Measurements from ENCODE around the gene ATL3.

The ATL3 gene

DNA sequence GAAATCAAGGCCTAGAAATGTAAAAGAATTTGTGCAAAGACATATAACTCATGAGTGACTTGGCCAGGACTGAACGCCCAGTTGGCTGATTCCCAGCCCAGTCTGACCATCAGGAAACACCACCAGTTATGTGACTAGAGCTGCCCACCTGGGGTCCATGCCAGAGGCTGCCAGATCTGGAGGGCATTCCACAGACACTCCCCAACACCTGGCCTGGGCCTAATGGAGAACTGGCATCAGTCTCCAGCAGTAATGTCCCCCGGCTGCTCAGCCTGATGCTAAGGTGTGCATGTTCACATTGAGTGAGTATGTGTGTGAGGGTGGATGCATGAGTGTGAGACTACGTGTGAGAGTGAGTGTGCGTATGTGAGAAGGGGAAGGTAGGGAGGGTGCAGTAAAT, 72.6 kb downstream of the ATL3 start:
- Histone ChIP-seq H3K36me3 (ENCODE audit: insufficient read depth, low read length) (no peaks in the 10 kb centered on the region), H3K79me2 (ENCODE audit: insufficient read depth, low read length) (no peaks in the 10 kb centered on the region), H3K9me2 (ENCODE audit: low read depth, low read length) (no peaks in the 10 kb centered on the region)

DNA sequence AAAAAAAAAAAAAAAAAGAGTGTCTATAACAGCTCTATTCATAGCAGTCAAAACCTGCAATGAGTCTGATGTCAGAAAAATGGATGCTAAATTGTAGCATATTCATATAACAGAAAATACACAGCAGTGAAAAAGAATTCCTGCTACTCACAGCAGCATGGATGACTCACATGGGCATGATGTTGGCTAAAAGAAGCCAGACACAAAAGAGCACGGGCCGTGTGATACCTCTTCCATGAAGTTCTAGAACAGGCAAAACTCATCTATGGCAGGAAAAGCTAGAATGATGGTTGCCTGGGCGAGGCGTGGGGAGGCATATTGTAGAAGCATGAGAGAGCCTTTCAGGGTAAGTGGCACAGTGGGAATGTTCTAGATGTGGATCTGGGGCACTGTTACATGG, 75.9 kb downstream of the ATL3 start:
- TF ChIP-seq EZH2 (IDR thresholded peaks at IDR 0.05; ENCODE audit: borderline replicate concordance, low read length) = no peak
- TF ChIP-seq, protein P1, sequence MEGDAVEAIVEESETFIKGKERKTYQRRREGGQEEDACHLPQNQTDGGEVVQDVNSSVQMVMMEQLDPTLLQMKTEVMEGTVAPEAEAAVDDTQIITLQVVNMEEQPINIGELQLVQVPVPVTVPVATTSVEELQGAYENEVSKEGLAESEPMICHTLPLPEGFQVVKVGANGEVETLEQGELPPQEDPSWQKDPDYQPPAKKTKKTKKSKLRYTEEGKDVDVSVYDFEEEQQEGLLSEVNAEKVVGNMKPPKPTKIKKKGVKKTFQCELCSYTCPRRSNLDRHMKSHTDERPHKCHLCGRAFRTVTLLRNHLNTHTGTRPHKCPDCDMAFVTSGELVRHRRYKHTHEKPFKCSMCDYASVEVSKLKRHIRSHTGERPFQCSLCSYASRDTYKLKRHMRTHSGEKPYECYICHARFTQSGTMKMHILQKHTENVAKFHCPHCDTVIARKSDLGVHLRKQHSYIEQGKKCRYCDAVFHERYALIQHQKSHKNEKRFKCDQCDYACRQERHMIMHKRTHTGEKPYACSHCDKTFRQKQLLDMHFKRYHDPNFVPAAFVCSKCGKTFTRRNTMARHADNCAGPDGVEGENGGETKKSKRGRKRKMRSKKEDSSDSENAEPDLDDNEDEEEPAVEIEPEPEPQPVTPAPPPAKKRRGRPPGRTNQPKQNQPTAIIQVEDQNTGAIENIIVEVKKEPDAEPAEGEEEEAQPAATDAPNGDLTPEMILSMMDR (IDR thresholded peaks at IDR 0.05; ENCODE audit: low read length) = no peak

More for the DNA sequence above, 72.6 kb downstream of the ATL3 start:
- H3K27me3 ChIP-seq (ENCODE audit: insufficient read depth, low read length) = no peaks in the 10 kb centered on the region
- no peak overlapping the region for H3K9ac ChIP-seq (ENCODE audit: low read length)
- no peak overlapping the region for H3K27ac ChIP-seq (ENCODE audit: low read depth, low read length, poor library complexity, severe bottlenecking)
- H3K4me3 ChIP-seq (ENCODE audit: low read depth, low read length, poor library complexity, severe bottlenecking) = no peak overlapping the region
- TF ChIP-seq, protein P1 (IDR thresholded peaks at IDR 0.05; ENCODE audit: low read length) = no peak
- no peak for TF ChIP-seq EZH2 (IDR thresholded peaks at IDR 0.05; ENCODE audit: borderline replicate concordance, low read length)
- no peaks in the 10 kb centered on the region for H3K4me1 ChIP-seq (ENCODE audit: insufficient read depth, low read length, severe bottlenecking)
- H3K9me3 ChIP-seq (ENCODE audit: low read length) = no peaks in the 10 kb centered on the region
- H4K20me1 ChIP-seq (ENCODE audit: insufficient read depth, low read length) = no peaks in the 10 kb centered on the region
- H2AFZ ChIP-seq (ENCODE audit: low read length) = no peak overlapping the region
- no peak overlapping the region for H3K4me2 ChIP-seq (ENCODE audit: low read length)
- no peaks in the 10 kb centered on the region for H3F3A ChIP-seq (ENCODE audit: insufficient read depth, low read length)

DNA sequence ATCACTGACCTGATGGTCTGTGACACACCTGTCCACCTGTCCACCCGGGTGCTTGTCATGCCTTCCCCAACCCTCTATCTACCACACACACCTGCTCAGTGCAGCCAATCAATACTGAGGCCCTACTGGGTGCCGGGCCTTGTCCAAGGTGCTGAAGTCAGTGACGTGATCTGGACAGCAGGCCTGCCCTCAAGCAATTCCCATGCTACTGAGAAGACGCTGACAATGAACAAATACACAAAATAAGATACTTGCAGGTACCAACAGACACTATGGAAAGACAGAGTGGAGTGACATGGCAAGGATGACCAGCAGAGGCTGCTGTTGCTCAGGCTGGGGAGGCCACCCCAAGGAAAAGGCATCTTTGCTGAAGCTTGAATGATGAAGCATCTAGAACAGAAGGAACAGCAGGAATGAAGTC, 78.2 kb downstream of the ATL3 start:
- H3K27ac ChIP-seq (ENCODE audit: low read depth, low read length, poor library complexity, severe bottlenecking) = no peak overlapping the region
- H3K9me2 ChIP-seq (ENCODE audit: low read depth, low read length) = no peaks in the 10 kb centered on the region
- no peak overlapping the region for H2AFZ ChIP-seq (ENCODE audit: low read length)
- H3K36me3 ChIP-seq (ENCODE audit: insufficient read depth, low read length) = no peaks in the 10 kb centered on the region
- H3K9me3 ChIP-seq (ENCODE audit: low read length) = no peaks in the 10 kb centered on the region
- H4K20me1 ChIP-seq (ENCODE audit: insufficient read depth, low read length) = no peaks in the 10 kb centered on the region
- H3K9ac ChIP-seq (ENCODE audit: low read length) = no peak overlapping the region
- no peaks in the 10 kb centered on the region for H3K79me2 ChIP-seq (ENCODE audit: insufficient read depth, low read length)
- no peaks in the 10 kb centered on the region for H3K4me1 ChIP-seq (ENCODE audit: insufficient read depth, low read length, severe bottlenecking)
- H3F3A ChIP-seq (ENCODE audit: insufficient read depth, low read length) = no peaks in the 10 kb centered on the region
- TF ChIP-seq, protein P1 (IDR thresholded peaks at IDR 0.05; ENCODE audit: low read length) = peak; percentile 54
- no peak for TF ChIP-seq EZH2 (IDR thresholded peaks at IDR 0.05; ENCODE audit: borderline replicate concordance, low read length)
- H3K4me2 ChIP-seq (ENCODE audit: low read length) = no peak overlapping the region
- H3K4me3 ChIP-seq (ENCODE audit: low read depth, low read length, poor library complexity, severe bottlenecking) = no peak overlapping the region
- no peaks in the 10 kb centered on the region for H3K27me3 ChIP-seq (ENCODE audit: insufficient read depth, low read length)

More for the DNA sequence above, 75.9 kb downstream of the ATL3 start:
- no peaks in the 10 kb centered on the region for H3K36me3 ChIP-seq (ENCODE audit: insufficient read depth, low read length)
- H3K27me3 ChIP-seq (ENCODE audit: insufficient read depth, low read length) = no peaks in the 10 kb centered on the region
- H4K20me1 ChIP-seq (ENCODE audit: insufficient read depth, low read length) = no peaks in the 10 kb centered on the region
- H2AFZ ChIP-seq (ENCODE audit: low read length) = no peak overlapping the region
- no peaks in the 10 kb centered on the region for H3K9me2 ChIP-seq (ENCODE audit: low read depth, low read length)
- no peak overlapping the region for H3K4me2 ChIP-seq (ENCODE audit: low read length)
- H3K27ac ChIP-seq (ENCODE audit: low read depth, low read length, poor library complexity, severe bottlenecking) = no peak overlapping the region
- H3K4me1 ChIP-seq (ENCODE audit: insufficient read depth, low read length, severe bottlenecking) = no peaks in the 10 kb centered on the region
- no peaks in the 10 kb centered on the region for H3K79me2 ChIP-seq (ENCODE audit: insufficient read depth, low read length)
- H3K9ac ChIP-seq (ENCODE audit: low read length) = no peak overlapping the region
- H3F3A ChIP-seq (ENCODE audit: insufficient read depth, low read length) = no peaks in the 10 kb centered on the region
- H3K9me3 ChIP-seq (ENCODE audit: low read length) = no peaks in the 10 kb centered on the region
- H3K4me3 ChIP-seq (ENCODE audit: low read depth, low read length, poor library complexity, severe bottlenecking) = no peak overlapping the region

Measured in OCI-LY1 (cell line).